NCI-H128 (cell line): ENCODE results near the gene CYP2C18.
"Not testable (repeated sequence)": the region's sequence is repeated elsewhere in the genome, so short reads cannot be mapped to it uniquely, and the experiment has no call there.

Experiments
- DNase-seq: peaks from one replicate; lab custom pipeline; 2025; ENCODE audit not compliant: unreplicated experiment; lab: John Stamatoyannopoulos, UW

CYP2C18 gene

DNA sequence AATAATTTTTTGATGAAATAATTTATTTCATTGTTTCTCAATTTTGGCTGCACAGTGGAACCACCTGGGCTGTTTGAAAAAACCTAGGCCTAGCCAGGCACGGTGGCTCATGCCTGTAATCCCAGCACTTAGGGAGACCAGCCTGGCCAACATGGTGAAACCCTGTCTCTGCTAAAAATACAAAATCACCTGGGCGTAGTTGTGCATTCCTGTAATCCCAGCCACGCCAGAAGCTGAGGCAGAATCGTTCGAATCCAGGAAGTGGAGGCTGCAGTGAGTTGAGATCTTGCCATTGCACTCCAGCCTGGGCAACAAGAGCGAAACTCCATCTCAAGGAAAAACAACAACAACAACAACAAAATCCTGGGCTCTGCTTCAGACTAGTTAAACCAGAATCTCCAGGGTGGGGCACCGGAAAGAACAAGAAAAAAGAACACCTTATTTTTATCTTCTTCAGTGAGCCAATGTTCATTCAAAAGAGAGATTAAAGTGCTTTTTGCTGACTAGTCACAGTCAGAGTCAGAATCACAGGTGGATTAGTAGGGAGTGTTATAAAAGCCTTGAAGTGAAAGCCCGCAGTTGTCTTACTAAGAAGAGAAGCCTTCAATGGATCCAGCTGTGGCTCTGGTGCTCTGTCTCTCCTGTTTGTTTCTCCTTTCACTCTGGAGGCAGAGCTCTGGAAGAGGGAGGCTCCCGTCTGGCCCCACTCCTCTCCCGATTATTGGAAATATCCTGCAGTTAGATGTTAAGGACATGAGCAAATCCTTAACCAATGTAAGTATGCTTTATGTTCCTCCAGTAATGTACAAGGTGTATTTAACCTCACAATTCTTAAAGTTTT, at the start of gene CYP2C18:
TSS of gene CYP2C18 (plus strand) at position 516 of the 841 bp plus-strand sequence. CDS start at position 607, 91 bp downstream.
- no peak for DNase-seq

DNA sequence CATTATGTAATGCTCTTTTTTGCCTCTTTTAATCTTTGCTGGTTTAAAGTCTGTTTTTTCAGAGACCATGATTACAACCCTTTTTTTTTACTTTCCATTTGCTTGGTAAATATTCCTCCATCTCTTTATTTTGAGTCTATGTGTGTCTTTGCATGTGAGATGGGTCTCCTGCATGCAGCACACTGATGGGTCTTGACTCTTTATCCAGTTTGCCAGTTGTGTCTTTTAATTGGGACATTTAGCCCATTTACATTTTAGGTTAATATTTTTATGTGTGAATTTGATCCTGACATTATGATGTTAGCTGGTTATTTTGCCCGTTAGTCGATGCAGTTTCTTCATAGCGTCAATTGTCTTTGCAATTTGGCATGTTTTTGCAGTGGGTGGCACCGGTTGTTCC, 45.4 kb upstream of the CYP2C18 start:
- not testable (repeated sequence) for DNase-seq

DNA sequence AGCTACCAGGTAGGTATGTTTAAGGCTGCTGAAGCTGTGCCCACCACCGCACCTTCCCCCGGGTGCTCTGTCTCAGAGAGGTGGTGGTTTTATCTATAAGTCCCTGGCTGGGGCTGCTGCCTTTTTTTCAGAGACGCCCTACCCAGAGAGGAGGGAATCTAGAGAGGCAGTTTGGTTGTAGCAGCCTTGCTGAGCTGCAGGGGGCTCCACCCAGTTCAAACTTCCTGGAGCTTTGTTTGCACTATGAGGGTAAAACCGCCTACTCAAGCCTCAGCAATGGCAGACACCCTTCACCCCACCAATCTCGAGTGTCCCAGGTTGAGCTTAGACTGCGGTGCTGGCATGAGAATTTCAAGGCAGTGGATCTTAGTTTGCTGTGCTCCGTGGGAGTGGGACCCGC, 43.6 kb upstream of the CYP2C18 start:
- DNase-seq, result no peak

DNA sequence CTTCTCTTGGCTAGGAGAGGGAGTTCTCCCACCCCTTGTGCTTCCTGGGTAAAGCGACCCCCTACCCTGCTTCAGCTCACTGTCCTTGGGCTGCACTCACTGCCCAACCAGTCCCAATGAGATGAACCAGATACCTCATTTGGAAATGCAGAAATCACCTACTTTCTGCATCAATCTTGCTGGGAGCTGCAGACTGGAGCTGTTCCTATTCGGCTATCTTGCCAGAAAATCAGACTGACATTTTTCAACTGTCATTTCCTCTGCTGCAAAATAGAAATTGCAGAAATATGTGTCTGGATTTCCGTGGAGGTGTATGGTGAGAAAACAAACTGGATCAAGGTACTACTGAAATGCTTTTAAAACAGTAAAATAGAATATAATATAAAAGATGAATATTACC, 43.0 kb upstream of the CYP2C18 start:
- DNase-seq, result no peak

DNA sequence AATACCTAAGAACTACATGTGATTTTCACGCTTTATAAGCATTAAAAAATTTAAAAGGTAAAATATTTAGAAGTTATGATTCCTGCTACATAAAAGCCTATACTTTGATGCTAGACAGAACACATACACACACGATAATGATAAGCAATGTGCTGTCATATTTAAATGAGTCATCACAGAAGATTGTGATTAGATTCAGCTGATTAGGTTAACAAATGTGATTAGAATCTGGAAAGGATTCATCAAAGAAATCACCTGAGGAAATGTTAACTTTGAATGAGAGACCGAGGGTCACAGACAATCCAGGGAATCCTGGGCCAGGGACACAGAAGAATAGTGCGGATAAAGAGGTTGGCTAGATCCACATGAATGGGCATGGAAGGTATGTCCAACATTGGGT, 42.0 kb upstream of the CYP2C18 start:
- no peak for DNase-seq

DNA sequence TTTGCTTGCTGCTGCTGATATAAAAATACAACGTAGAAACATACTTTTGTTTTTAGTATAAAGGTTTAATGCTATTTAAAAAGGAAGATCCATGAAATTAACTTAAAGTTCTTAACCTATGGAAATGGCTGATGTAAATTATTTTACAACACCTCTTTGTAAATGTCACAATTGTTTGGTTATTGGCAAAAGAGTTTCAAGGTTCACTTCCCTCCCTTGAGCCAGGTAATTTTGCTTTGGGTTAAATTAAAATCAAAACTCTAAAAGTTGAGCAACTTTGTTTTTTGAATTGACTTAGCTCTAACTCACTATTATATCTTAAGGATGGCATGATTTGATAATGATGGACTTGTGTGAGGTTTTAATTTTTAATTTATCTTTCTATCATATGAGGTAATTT, 39.2 kb upstream of the CYP2C18 start:
- DNase-seq, result no peak

GRCh38 chr10:94645285-94645684, 38.2 kb upstream of the CYP2C18 start:
- DNase-seq, result no peak

DNA sequence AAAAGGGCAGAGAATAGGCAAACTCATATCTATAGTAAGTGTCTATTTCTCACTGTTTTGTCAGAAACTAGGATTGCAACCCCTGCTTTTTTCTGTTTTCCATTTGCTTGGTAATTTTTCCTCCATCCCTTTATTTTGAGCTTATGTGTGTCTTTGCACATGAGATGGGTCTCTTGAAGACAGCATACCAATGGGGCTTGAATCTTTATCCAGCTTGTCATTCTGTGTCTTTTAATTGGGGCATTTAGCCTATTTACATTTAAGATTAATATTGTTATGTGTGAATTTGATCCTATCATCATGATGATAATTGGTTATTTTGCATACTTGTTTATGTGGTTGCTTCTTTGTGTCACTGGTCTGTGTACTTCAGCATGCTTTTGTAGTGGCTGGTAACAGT, 28.3 kb upstream of the CYP2C18 start:
- DNase-seq, result not testable (repeated sequence)

GRCh38 chr10:94663061-94663460, 20.5 kb upstream of the CYP2C18 start:
- not testable (repeated sequence) for DNase-seq

DNA sequence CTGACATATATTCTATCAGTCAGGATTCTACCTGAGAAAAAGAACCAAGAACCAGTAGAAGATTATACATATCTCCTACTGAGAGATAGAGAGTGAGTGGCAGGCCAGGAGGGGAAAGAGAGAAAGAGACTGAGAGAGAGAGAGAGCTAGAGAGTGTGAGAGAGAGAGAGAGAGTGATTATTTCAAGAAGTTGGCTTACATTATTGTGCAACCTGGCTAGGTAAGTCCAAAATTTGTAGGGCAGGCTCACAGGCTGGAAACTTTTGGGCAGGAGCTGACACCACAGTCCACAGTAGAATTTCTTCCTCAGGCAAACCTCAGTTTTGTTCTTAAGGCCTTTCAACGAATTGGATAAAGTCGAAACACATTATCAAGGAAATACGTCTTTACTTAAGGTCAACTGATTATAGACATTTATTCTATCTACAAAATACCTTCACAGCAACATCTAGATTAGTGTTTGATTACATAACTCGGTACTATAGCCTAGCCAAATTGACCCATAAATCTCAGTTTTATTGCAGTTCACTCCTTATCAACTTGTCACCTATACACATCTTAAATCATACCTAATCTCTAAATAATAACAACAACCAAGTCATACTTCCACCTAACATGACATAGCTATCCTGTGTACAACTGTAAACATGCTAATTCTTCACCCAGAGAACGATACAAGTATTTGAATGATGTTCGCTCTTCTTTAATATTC, 17.0 kb upstream of the CYP2C18 start:
- DNase-seq, result no peak

DNA sequence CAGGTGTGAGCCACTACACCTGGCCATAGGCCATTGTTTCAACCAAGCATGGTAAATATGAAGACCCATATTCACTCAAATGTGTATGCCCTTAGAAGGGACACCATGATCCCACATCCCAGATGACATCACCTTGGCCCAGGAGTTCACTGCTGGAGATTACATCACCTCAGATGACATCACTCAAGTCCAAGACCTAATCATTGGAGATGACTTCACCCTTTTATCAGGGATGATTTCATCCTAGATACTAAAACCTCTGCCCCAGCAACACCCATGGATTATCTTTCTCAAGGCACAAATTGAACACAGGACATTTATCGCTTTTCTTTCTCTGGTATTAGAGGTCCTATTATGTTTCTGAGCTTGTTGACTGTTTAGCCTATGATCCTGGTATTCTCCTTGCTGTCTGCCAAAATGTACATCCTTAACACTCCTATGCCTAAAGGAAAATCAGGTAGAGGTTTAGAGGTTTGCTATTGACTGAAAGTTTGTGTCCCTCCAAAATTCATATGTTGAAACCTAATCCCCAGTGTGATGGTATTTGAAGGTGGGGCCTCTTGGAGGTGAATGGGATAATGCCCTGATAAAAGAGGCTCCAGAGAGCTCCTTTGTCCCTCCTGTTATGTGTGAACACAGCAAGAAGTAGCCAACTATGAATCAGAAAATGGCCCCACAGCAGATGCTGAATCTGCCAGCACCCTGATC, 9.8 kb upstream of the CYP2C18 start:
- DNase-seq, result no peak

DNA sequence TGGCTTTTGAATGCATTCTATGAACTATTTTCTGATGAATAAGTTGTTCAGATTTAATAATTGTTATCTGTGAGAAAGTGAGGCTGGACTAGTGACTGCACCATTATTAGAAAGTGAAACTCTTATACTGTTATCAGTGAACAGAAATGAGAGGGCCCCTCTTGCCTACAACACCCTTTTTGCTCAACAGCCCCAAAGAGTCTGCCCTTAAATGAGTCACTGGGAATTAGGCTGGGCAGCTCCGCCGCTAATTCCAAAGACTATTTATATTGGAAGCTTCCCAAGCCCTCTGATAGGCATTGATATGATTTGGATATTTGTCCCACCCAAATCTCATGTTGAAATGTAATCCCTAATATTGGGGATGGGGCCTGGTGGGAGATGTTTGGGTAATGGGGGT, 7.0 kb upstream of the CYP2C18 start:
- DNase-seq, result no peak

- no peak for DNase-seq
Measured at GRCh38 chr10:94677691-94678090, 5.8 kb upstream of the CYP2C18 start.

GRCh38 chr10:94678475-94678874, 5.1 kb upstream of the CYP2C18 start:
- DNase-seq, result no peak

DNA sequence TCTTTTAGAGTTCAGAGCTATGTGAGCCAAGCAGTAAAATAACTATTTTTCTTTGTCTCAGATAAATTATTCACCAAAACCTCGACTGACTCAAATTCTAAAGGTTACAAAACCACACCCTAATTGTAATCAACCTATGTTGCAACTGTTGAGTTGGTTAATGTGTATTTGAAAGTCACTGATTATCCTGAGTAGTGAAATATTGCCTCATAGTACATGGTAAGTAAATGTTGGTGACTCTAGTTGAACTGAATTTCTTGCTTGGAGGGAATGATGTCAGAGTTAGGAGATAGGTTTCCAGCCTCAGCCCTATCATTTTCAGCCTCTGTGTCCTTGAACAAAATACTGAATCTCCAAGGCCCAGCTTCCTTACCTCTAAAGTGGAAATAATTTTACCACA, 3.0 kb upstream of the CYP2C18 start:
- DNase-seq, result no peak

DNA sequence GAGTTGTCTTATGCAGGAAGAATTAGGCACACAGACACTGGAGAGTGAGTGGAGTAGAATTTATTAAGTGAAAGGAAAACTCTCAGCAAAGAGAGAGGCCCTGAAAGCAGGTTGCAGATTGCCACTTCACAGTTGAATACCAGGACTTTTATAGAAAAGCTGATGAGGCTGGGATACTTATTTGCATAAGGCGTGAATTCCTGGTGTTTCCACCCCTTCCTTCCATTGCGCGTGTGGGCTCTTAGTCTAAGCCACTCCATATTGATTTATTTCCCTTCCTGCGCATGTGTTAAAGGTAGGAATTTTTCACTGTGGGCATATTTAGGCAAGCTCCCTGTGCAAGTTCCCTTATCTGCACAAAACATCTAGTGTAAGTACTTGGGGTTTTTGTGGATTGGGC, 893 bp upstream of the CYP2C18 start:
- DNase-seq, result not testable (repeated sequence)

- no peak for DNase-seq
Measured at GRCh38 chr10:94687625-94688248, 4.2 kb downstream of the CYP2C18 start.

GRCh38 chr10:94706089-94706488, 22.6 kb downstream of the CYP2C18 start:
- DNase-seq, result no peak

DNA sequence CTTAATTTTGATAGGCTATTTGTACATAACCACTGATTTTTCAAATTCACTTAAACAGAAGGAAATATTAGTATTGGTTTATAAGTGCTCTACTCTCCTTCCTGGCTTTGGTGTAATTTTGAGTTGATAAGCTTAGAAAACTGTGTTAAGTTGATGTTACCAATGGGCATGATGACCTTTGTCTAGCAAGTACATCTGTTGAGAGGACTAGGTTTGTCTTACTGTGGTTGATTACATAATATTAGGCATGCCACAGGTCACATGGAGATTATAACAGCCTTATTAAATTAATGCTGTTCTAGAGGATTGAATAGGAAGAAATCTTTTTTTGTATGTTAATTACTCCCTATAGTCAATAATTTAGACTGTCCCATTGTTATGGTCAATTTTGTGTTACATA, 27.0 kb downstream of the CYP2C18 start:
- no peak for DNase-seq

GRCh38 chr10:94725871-94726270, 42.3 kb downstream of the CYP2C18 start:
- no peak for DNase-seq

DNA sequence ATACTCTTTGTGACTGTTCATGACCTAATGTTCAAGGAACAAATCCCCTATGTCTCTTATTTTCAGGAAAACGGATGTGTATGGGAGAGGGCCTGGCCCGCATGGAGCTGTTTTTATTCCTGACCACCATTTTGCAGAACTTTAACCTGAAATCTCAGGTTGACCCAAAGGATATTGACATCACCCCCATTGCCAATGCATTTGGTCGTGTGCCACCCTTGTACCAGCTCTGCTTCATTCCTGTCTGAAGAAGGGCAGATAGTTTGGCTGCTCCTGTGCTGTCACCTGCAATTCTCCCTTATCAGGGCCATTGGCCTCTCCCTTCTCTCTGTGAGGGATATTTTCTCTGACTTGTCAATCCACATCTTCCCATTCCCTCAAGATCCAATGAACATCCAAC, 51.7 kb downstream of the CYP2C18 start:
- no peak for DNase-seq
